ENCODE data around the gene LTBP2.

LTBP2 gene

GRCh38 chr14:74647678-74648461 lies 35.8 kb upstream of the LTBP2 start:
- Mint-ChIP-seq H3K27ac (no peak overlapping the region), H3K27me3 (no peaks in the 10 kb centered on the region), H3K4me3 (no peak overlapping the region), H3K36me3 (ENCODE audit: low read depth) (no peaks in the 10 kb centered on the region), H3K9me3 (no peaks in the 10 kb centered on the region), H3K4me1 (ENCODE audit: low read depth) (peaks cover 5% of the 10 kb centered on the region)
- no peak for DNase-seq

GRCh38 chr14:74647061-74647677 lies 35.1 kb upstream of the LTBP2 start:
- Mint-ChIP-seq H3K27me3 (no peaks in the 10 kb centered on the region), H3K4me1 (ENCODE audit: low read depth) (peaks cover 5% of the 10 kb centered on the region), H3K4me3 (no peak overlapping the region), H3K36me3 (ENCODE audit: low read depth) (no peaks in the 10 kb centered on the region), H3K9me3 (no peaks in the 10 kb centered on the region), H3K27ac (no peak overlapping the region)
- DNase-seq = no peak

GRCh38 chr14:74645756-74646470 lies 33.9 kb upstream of the LTBP2 start:
- no peaks in the 10 kb centered on the region for H3K27me3 Mint-ChIP-seq

GRCh38 chr14:74645244-74645643 lies 33.2 kb upstream of the LTBP2 start:
- H3K27me3 Mint-ChIP-seq = no peaks in the 10 kb centered on the region
- no peaks in the 10 kb centered on the region for H3K4me1 Mint-ChIP-seq (ENCODE audit: low read depth)
- H3K9me3 Mint-ChIP-seq = no peaks in the 10 kb centered on the region
- H3K27ac Mint-ChIP-seq = no peak overlapping the region
- no peak for DNase-seq
- H3K4me3 Mint-ChIP-seq = no peak overlapping the region
- H3K36me3 Mint-ChIP-seq (ENCODE audit: low read depth) = no peaks in the 10 kb centered on the region

More at GRCh38 chr14:74645756-74646470, 33.9 kb upstream of the LTBP2 start:
- Mint-ChIP-seq H3K36me3 (ENCODE audit: low read depth) (no peaks in the 10 kb centered on the region), H3K9me3 (no peaks in the 10 kb centered on the region), H3K4me3 (no peak overlapping the region), H3K27ac (no peak overlapping the region), H3K4me1 (ENCODE audit: low read depth) (no peaks in the 10 kb centered on the region)
- no peak for DNase-seq

GRCh38 chr14:74641601-74642391 lies 29.8 kb upstream of the LTBP2 start:
- Mint-ChIP-seq H3K4me3 (no peak overlapping the region), H3K27me3 (no peaks in the 10 kb centered on the region), H3K4me1 (ENCODE audit: low read depth) (no peaks in the 10 kb centered on the region), H3K9me3 (no peaks in the 10 kb centered on the region), H3K36me3 (ENCODE audit: low read depth) (no peaks in the 10 kb centered on the region), H3K27ac (no peak overlapping the region)
- no peak for DNase-seq

GRCh38 chr14:74638966-74639365 lies 26.9 kb upstream of the LTBP2 start:
- Mint-ChIP-seq H3K27ac (no peak overlapping the region), H3K4me1 (ENCODE audit: low read depth) (no peaks in the 10 kb centered on the region), H3K9me3 (no peaks in the 10 kb centered on the region), H3K27me3 (peaks cover 4% of the 10 kb centered on the region), H3K4me3 (no peak overlapping the region), H3K36me3 (ENCODE audit: low read depth) (no peaks in the 10 kb centered on the region)
- DNase-seq = no peak

- H3K36me3 Mint-ChIP-seq (ENCODE audit: low read depth) = no peaks in the 10 kb centered on the region
- DNase-seq = no peak
- H3K27ac Mint-ChIP-seq = no peak overlapping the region
- no peaks in the 10 kb centered on the region for H3K4me1 Mint-ChIP-seq (ENCODE audit: low read depth)
- no peak overlapping the region for H3K4me3 Mint-ChIP-seq
- peaks cover 4% of the 10 kb centered on the region for H3K27me3 Mint-ChIP-seq
- H3K9me3 Mint-ChIP-seq = no peaks in the 10 kb centered on the region
These were observed 26.0 kb upstream of the LTBP2 start for GRCh38 chr14:74638066-74638465.

- Mint-ChIP-seq H3K9me3 (no peaks in the 10 kb centered on the region), H3K27ac (no peak overlapping the region), H3K36me3 (ENCODE audit: low read depth) (no peaks in the 10 kb centered on the region), H3K4me3 (no peak overlapping the region), H3K27me3 (peaks cover 4% of the 10 kb centered on the region), H3K4me1 (ENCODE audit: low read depth) (no peaks in the 10 kb centered on the region)
- DNase-seq = no peak
These were observed 25.1 kb upstream of the LTBP2 start for GRCh38 chr14:74637178-74637550.

- Mint-ChIP-seq H3K27ac (no peak overlapping the region), H3K9me3 (no peaks in the 10 kb centered on the region)
- DNase-seq = no peak
These were observed 24.6 kb upstream of the LTBP2 start for GRCh38 chr14:74636424-74637177.

GRCh38 chr14:74635847-74636246 lies 23.8 kb upstream of the LTBP2 start:
- H3K9me3 Mint-ChIP-seq = no peaks in the 10 kb centered on the region
- no peaks in the 10 kb centered on the region for H3K4me1 Mint-ChIP-seq (ENCODE audit: low read depth)
- peaks cover 4% of the 10 kb centered on the region for H3K27me3 Mint-ChIP-seq
- no peak overlapping the region for H3K27ac Mint-ChIP-seq
- no peaks in the 10 kb centered on the region for H3K36me3 Mint-ChIP-seq (ENCODE audit: low read depth)
- H3K4me3 Mint-ChIP-seq = no peak overlapping the region
- DNase-seq = no peak

More at GRCh38 chr14:74636424-74637177, 24.6 kb upstream of the LTBP2 start:
- Mint-ChIP-seq H3K27me3 (peaks cover 4% of the 10 kb centered on the region), H3K36me3 (ENCODE audit: low read depth) (no peaks in the 10 kb centered on the region), H3K4me3 (no peak overlapping the region), H3K4me1 (ENCODE audit: low read depth) (no peaks in the 10 kb centered on the region)

GRCh38 chr14:74634964-74635363 lies 22.9 kb upstream of the LTBP2 start:
- Mint-ChIP-seq H3K4me3 (no peak overlapping the region), H3K9me3 (no peaks in the 10 kb centered on the region), H3K27me3 (peaks cover 4% of the 10 kb centered on the region), H3K36me3 (ENCODE audit: low read depth) (no peaks in the 10 kb centered on the region), H3K4me1 (ENCODE audit: low read depth) (no peaks in the 10 kb centered on the region), H3K27ac (no peak overlapping the region)
- DNase-seq = no peak

- no peaks in the 10 kb centered on the region for H3K4me1 Mint-ChIP-seq (ENCODE audit: low read depth)
- no peaks in the 10 kb centered on the region for H3K36me3 Mint-ChIP-seq (ENCODE audit: low read depth)
- no peak for DNase-seq
- H3K27ac Mint-ChIP-seq = no peak overlapping the region
- no peak overlapping the region for H3K4me3 Mint-ChIP-seq
- no peaks in the 10 kb centered on the region for H3K9me3 Mint-ChIP-seq
- H3K27me3 Mint-ChIP-seq = peaks cover 4% of the 10 kb centered on the region
These were observed 22.4 kb upstream of the LTBP2 start for GRCh38 chr14:74634481-74634880.

GRCh38 chr14:74630881-74631690 lies 19.0 kb upstream of the LTBP2 start:
- peaks cover 2% of the 10 kb centered on the region for H3K4me1 Mint-ChIP-seq (ENCODE audit: low read depth)
- no peaks in the 10 kb centered on the region for H3K36me3 Mint-ChIP-seq (ENCODE audit: low read depth)
- no peak overlapping the region for H3K4me3 Mint-ChIP-seq
- H3K27me3 Mint-ChIP-seq = peaks cover 3% of the 10 kb centered on the region
- H3K9me3 Mint-ChIP-seq = no peaks in the 10 kb centered on the region
- no peak for DNase-seq
- no peak overlapping the region for H3K27ac Mint-ChIP-seq

Data from activated T-cell treated with anti-CD3 and anti-CD28 coated beads, Interleukin-2, amount 50 U/mL, for 24 hours (primary cell).